PC-3 (cell line): Measurements from ENCODE around the gene HSPA8. TPM values are rescaled to one million over a fixed set of nuclear protein-coding genes. Genes with fewer than 3 reads are reported as not detected.

Experiments
- ATAC-seq: fragments of 200-7000 bp; cut with Tn5 transposase; 2 replicates; pipeline ENCODE4 v1.9.1; 2020; ENCODE audit warnings: mild to moderate bottlenecking, moderate library complexity
- BruUV-seq: library from RNA; stranded (reverse); fragments of 400-500 nt; replicated peaks from 2 replicates; lab custom pipeline; 2021; lab: Mats Ljungman, UMichigan
- CTCF ChIA-PET: fragments of 300-600 bp; sonication (Branson Sonifier 250); formaldehyde crosslinking; loops from one replicate; lab custom pipeline; 2022; ENCODE audit warnings: antibody characterized with exemption; lab: Charles Lee
- POLR2A ChIA-PET: fragments of 300-600 bp; sonication (Branson Sonifier 250); formaldehyde crosslinking; loops from one replicate; lab custom pipeline; 2022; ENCODE audit warnings: antibody characterized with exemption; ENCODE audit not compliant: unreplicated experiment; lab: Charles Lee
- DNase-seq: peaks from one replicate; pipeline ENCODE4 v3.0.0-alpha.2; 2015
- H2AFZ ChIP-seq: fragments of 300-600 bp; sonication (generic); 2 replicates; pipeline ENCODE4 v1.6.0; 2016; ENCODE audit warnings: antibody characterized with exemption, low read length
- H3F3A ChIP-seq: fragments of 300-600 bp; sonication (generic); one replicate; pipeline ENCODE4 v1.6.0; 2017; ENCODE audit warnings: antibody characterized with exemption, low read length, control low read depth, mild to moderate bottlenecking; ENCODE audit not compliant: unreplicated experiment
- H3K27ac ChIP-seq: fragments of 300-600 bp; sonication (generic); 2 replicates; pipeline ENCODE4 v1.5.1; 2016; ENCODE audit warnings: mild to moderate bottlenecking, low read length
- H3K27me3 ChIP-seq: fragments of 300-600 bp; sonication (generic); 2 replicates; pipeline ENCODE4 v1.6.1; 2016; ENCODE audit warnings: low read length, mixed read lengths
- H3K36me3 ChIP-seq: fragments of 300-600 bp; sonication (generic); 2 replicates; pipeline ENCODE4 v1.6.1; 2016; ENCODE audit warnings: low read depth, mixed run types, low read length, mixed read lengths
- H3K4me1 ChIP-seq: fragments of 300-600 bp; sonication (generic); 2 replicates; pipeline ENCODE4 v1.5.1; 2016; ENCODE audit warnings: low read length; ENCODE audit not compliant: insufficient read depth
- H3K4me2 ChIP-seq: fragments of 300-600 bp; sonication (generic); 2 replicates; pipeline ENCODE4 v1.6.0; 2016; ENCODE audit warnings: low read length
- H3K4me3 ChIP-seq: fragments of 300-600 bp; sonication (generic); 2 replicates; pipeline ENCODE4 v1.5.1; 2016; ENCODE audit warnings: mild to moderate bottlenecking, low read length, mixed read lengths
- H3K79me2 ChIP-seq: fragments of 300-600 bp; sonication (generic); 2 replicates; pipeline ENCODE4 v1.6.1; 2017; ENCODE audit warnings: low read length, mixed read lengths
- H3K9ac ChIP-seq: fragments of 300-600 bp; sonication (generic); 2 replicates; pipeline ENCODE4 v1.6.0; 2016; ENCODE audit warnings: mild to moderate bottlenecking, low read length
- H3K9me2 ChIP-seq: fragments of 300-600 bp; sonication (generic); replicated peaks from 2 replicates; pipeline ENCODE4 v1.6.1; 2016; ENCODE audit warnings: mixed run types, low read length, mixed read lengths
- H3K9me3 ChIP-seq: fragments of 300-600 bp; sonication (generic); 2 replicates; pipeline ENCODE4 v1.6.1; 2016; ENCODE audit warnings: low read length, mixed read lengths
- H4K20me1 ChIP-seq: fragments of 300-600 bp; sonication (generic); 2 replicates; pipeline ENCODE4 v1.6.1; 2016; ENCODE audit warnings: low read length, mixed read lengths
- CTCF ChIP-seq: fragments of 300-600 bp; sonication (generic); conservative IDR thresholded peaks from 2 replicates; pipeline ENCODE4 v1.5.1; 2017; ENCODE audit warnings: antibody characterized with exemption, low read depth, mild to moderate bottlenecking, low read length
- EZH2 ChIP-seq: fragments of 300-600 bp; sonication (generic); IDR thresholded peaks from one replicate; pipeline ENCODE4 v1.6.1; 2017; ENCODE audit warnings: antibody characterized with exemption, mild to moderate bottlenecking, low read length; ENCODE audit not compliant: unreplicated experiment
- EZH2phosphoT487 ChIP-seq: fragments of 300-600 bp; sonication (generic); IDR thresholded peaks from 2 replicates; pipeline ENCODE4 v1.6.1; 2018; ENCODE audit warnings: mild to moderate bottlenecking, antibody characterized with exemption, low read length, borderline replicate concordance
- intact Hi-C: fragments of 100-400 bp; cut with micrococcal nuclease; formaldehyde crosslinking; loops from 2 replicates; pipeline ENCODE4 v1.9.0; 2023
- total RNA-seq: library from RNA; depleted of rRNA; stranded (reverse); fragments of >200 nt; gene quantifications from 2 replicates; pipeline ENCODE4 v1.2.3, GENCODE V29; 2014

The HSPA8 gene
- total RNA-seq, 1 experiment from 2014 or later = 2,484 TPM

GRCh38 chr11:123069908-123070821 lies 8.2 kb upstream of the HSPA8 start:
- Histone ChIP-seq H4K20me1 (no peaks in the 10 kb centered on the region), H3K9me3 (no peaks in the 10 kb centered on the region), H3K9me2 (no peaks in the 10 kb centered on the region), H3K4me1 (peaks cover 22% of the 10 kb centered on the region), H3K4me3 (no peak overlapping the region), H3K27me3 (no peaks in the 10 kb centered on the region), H3K4me2 (no peak overlapping the region), H3K9ac (no peak overlapping the region), H3F3A (peaks cover 5% of the 10 kb centered on the region), H2AFZ (no peak overlapping the region), H3K79me2 (peaks cover 8% of the 10 kb centered on the region), H3K27ac (no peak overlapping the region), H3K36me3 (peaks cover 9% of the 10 kb centered on the region; the same call in 1 of the 2 replicates)
- intact Hi-C loops = no loop called here
- TF ChIP-seq EZH2 = no peak
- TF ChIP-seq EZH2phosphoT487 = no peak
- no peak for TF ChIP-seq CTCF
- ChIA-PET POLR2A (no interaction called here), CTCF (no interaction called here)
- DNase-seq (no peak), ATAC-seq (no peak)
- TSS peak; percentile 11 for BruUV-seq

DNA sequence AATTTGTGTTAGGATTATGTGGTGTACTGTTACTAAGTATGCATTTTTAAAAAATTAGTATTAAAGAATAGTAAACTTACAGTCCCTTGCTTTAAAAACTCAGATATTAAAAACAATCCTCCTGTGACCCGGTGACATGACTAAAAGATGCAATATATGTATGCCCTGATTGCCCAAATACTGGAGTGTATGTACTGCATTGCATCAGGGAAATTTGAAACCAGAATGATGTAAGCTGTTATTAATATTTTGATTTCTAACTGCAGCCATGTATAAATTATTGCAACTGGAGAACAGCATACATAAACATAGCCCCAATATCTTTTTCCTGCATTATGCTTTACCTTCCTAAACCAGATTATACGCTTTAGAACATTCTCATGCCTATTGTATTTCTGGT lies 3.7 kb upstream of the HSPA8 start:
- Histone ChIP-seq H3K27me3 (no peaks in the 10 kb centered on the region), H3K4me2 (0 out of 2 replicates have a peak overlapping the region, but pooled peaks have one; percentile 4), H3K4me1 (peaks cover 23% of the 10 kb centered on the region), H4K20me1 (peaks cover 12% of the 10 kb centered on the region), H3K9ac (no peak overlapping the region), H3K4me3 (no peak overlapping the region), H3F3A (peaks cover 17% of the 10 kb centered on the region), H3K27ac (no peak overlapping the region), H3K36me3 (peaks cover 12% of the 10 kb centered on the region), H3K9me2 (no peaks in the 10 kb centered on the region), H2AFZ (no peak overlapping the region), H3K79me2 (peaks cover 48% of the 10 kb centered on the region), H3K9me3 (no peaks in the 10 kb centered on the region)
- ATAC-seq (no peak), DNase-seq (peak; percentile 41)
- POLR2A ChIA-PET = no interaction called here
- CTCF ChIA-PET = no interaction called here
- intact Hi-C loops = no loop called here
- no TSS peak for BruUV-seq
- no peak for TF ChIP-seq CTCF
- no peak for TF ChIP-seq EZH2
- TF ChIP-seq EZH2phosphoT487 = no peak
